G401 (cell line): ENCODE measurements around the gene DUSP8. TPM values are rescaled to one million over a fixed set of nuclear protein-coding genes. Genes with fewer than 3 reads are reported as not detected.

Experiments
- DNase-seq: peaks from one replicate; pipeline ENCODE4 v3.0.0-alpha.2; 2015; ENCODE audit warnings: low spot score
- in situ Hi-C: cut with HindIII; loops from 2 replicates; pipeline ENCODE4 v1.10.0; 2016; ENCODE audit warnings: low sequenced_read_pairs, mixed read lengths
- total RNA-seq: library from RNA; depleted of rRNA; stranded (reverse); fragments of >200 nt; shearing (Covaris generic); gene quantifications from 2 replicates; pipeline ENCODE4 v1.2.3, GENCODE V29; 2014

DUSP8 gene
- total RNA-seq, 1 experiment from 2014 or later: 8.9 TPM

DNA sequence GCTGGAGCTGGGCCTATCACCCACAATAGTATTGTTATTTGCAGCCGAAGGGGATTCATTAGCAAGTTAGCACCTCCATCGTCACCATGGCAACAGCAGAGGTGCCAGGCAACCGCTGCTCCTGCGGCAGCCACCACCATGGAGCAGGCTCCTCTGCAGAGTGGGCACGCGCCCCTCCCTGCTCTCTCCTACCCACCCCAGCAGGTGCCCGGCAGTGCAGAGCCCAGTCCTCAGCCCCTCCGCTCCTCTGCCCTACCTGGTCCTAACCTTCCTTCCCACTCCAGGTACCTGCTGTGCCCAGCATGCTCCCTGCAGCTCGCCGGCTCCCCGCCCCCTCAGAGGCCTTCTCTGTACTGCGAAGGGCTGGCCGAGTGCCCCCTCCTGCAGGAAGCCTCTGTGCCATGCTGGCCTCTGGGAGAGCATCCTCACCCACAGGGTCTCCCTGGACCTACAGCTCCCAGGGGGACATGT lies 3.6 kb downstream of the DUSP8 start:
- in situ Hi-C loops: no loop called here
- no peak for DNase-seq

DNA sequence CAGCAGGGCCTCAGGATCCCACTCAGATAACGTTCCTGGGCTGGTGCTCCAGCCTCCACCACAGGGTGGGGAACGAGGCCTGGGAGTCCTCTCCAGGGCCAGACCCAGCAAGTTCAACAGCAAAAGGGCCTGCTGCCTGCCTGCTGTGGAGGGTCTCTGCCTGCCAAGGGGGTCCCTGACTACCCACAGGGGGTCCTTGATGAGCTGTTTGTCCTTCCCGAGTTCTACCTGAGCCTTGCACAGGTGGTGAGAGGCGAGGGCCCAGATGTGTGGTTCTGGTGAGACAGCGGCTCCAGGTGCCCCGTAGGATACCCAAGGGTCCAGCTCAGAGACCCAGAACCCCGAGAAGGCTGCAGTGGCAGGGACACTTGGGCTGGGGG lies 4.4 kb downstream of the DUSP8 start:
- in situ Hi-C loops: no loop called here
- no peak for DNase-seq

DNA sequence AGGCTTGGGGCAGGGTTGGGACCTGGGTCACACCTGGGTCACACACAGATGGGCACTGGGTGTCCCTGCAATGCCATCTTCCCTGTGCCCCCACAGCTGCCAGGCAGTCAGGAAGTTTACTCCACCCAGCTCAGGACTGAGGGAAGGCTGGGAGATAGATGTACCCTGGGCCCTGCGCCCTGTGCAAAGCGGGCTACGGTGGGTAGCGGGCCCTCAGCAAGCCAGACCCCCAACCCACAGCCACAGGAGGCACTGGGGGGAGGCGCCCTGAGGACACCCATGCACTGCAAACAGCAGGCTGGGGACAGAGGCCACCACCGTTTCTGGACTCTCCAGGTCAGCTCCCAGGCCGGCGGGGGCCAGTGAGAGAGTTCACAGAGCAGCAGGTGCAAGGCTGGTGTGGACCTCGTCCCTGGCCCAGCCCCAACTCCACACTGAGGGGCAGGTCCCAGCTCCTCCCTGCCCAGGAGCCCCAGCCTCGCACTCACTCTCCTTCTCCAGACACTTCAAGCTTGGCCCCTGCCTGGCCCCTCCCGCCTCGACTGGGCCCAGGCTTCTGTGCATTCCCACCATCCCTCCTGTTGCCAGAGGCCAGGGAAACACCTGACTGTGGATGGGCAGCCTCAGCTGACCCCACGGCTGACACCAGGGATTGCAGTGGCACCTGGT lies 4.9 kb downstream of the DUSP8 start:
- no peak for DNase-seq
- in situ Hi-C loops: no loop called here

DNA sequence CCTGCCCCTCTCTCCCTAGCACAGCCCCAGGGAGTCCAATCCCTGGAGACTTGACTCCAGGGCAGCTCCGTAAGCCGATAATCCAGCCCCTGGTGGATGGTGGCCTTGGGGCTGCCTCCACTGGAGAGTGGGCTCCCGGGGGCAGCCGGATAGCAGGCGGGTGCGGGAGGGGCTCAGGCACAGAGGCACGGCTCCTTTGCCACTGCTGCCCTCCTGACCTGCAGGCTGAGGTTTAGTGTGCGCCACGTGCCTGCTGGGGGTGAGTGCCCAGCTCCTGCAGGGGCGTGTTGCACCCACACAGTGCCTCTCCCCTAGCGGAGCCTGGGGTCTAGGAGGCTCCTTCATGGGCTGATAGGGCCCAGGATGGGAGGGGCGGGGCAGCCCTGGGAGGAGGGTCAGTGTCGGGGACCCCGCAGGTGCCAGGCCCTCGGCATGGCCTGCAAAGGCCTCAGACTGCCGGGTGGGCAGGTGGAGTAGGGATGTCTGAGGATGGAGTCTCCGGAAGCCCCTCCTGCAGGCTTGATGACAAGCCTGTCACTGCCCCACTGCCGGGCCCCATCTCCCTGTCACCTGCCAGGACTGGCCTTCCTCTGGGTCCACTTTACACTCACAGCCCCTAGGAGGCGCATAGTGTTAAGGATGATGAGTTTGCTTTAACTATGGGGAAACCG lies 5.6 kb downstream of the DUSP8 start:
- in situ Hi-C loops: no loop called here
- no peak for DNase-seq

DNA sequence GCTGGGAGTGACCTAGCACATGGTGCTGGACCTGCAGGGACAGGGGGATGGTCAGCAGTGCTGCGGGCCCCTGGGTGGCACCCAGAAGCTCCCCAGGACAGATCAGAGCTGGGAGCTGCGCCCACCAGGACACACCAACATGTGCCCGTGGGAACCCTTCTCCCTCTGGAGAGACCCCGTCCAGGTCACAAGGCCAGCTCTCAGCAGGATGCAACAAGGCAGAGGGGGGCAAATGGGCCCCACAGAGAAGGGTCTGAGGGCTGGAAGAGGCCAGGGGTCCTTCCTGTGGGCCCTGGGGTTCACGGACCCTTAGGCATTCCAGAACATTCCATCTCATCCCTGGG lies 6.2 kb downstream of the DUSP8 start:
- in situ Hi-C loops: no loop called here
- no peak for DNase-seq

DNA sequence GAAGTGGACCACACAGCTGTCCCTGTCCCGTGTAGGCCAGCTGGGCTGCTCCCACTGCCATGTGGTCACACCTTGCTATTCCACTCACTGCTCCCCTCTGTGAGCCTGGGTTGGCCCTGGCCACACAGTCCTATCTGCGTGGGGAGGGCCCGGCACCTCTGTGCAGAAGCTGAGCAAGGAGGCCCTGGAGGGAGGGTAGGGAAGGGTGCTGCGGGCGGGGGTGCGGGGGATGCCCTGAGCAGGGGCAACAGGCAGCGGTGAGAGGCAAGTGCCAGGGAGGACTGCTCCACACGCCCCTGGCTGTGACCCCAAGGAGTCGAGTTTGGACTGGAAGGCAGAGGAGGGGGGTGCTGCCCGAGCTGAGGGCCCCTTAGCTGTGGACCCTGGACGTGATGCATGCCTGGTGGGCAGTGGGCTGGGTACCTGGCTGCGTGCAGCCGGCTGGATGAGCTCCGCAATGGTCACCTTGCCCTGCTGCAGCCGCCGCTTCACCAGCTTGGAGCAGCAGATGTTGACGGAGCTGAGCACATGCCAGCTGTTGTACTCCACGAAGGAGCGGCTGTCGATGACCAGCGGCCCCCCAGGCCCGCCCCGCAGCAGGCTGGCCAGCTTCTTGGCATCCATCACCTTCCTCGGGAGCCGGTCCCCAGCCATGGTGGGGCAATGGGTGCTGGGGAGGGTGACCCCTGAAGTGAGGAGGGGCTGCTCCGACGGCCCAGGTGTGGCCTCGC lies 6.7 kb downstream of the DUSP8 start:
- DNase-seq: no peak
- in situ Hi-C loops: no loop called here

DNA sequence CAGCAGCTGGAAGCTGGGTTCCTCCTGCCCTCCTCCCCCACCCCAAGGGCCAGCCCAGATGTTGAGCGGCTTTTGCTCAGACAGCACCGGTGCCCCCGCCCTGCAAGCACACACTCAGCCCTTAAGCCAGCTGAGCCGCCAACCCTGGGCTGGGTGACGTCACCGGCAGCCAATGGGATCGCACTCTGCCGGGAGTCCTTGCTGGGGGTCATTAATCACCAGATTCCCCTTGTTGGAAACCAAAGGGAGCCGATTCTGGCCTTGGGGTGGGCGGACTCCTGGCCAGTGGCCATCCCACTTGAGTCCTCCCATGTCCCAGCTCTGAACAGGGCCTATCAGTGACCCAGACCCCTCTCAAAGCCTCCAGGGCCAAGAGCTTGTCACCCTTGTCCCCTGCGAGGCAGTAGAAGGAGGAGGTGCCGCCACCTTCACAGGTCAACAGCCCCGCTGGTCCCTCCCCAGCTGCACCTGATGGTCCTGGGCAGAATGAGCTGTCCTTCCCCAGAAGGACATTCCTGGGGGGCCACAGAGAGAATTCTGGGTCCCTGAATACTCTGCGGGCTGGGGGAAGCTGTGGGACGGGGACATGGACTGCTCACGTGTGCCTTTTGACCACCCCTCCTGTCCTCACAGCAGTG lies 7.4 kb downstream of the DUSP8 start:
- in situ Hi-C loops: no loop called here
- peak; percentile 72 for DNase-seq

DNA sequence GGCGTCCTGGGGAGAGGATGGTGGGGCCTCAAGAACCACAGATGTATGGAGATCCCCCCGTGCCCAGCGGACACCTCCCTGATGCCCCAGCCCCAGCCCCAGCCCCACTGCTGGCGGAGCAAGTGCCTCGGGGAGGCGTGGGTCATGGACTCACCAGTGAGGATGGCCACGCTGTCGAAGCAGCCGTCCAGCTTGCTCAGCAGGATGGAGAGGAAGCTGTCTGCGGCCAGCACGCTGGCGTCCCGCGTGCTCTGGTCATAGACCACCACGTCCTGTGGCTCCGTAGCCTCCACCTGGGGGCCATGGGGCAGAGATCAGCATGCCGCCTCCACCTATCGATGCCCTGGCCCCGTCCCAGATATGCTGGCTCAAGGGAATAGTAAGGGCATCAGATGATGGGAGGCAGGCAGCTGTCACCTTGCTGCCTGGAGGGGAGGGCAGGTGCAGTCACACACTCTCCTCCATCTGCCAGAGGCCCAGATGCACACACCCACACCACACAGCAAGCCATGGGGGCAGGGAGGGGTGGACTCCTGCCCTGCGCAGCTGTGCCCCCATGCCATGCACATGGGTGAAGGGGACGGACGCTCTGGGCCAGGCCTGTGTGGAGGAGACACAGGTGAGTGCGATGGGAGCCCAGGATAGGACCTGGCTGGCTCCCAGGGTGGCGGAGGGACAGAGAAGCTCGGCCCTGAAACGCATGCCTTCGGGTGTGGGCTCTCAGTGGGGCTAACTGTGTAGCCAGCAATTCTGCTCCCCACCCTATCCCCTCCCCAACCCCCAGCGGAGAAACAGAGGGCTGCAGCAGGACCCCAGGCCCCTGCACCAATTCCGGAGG lies 8.2 kb downstream of the DUSP8 start:
- in situ Hi-C loops: no loop called here
- no peak for DNase-seq

DNA sequence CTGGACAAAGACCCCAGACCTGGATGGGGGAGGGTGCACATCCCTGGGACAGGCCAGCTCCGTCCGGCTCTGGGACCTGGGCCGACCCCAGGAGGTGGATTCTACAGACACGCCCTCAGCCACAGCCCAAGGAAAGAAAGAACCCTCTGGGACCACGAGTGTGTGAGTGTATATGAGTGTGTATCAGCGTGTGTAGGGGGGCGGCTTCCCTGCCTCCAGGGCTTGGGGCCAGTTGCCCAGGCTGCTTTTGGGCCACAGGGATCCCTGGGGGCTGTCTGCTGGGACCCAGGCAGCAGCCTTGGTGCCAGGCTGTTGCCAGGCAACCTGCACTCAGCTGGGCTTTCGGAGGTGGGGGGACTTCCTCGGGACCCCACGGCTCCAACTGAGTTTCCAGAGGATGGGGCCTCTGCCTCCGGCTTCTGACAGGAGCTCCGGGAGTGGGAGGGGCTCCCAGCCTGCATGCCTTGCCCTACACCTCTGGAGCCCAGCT lies 8.9 kb downstream of the DUSP8 start:
- DNase-seq: no peak
- in situ Hi-C loops: no loop called here

DNA sequence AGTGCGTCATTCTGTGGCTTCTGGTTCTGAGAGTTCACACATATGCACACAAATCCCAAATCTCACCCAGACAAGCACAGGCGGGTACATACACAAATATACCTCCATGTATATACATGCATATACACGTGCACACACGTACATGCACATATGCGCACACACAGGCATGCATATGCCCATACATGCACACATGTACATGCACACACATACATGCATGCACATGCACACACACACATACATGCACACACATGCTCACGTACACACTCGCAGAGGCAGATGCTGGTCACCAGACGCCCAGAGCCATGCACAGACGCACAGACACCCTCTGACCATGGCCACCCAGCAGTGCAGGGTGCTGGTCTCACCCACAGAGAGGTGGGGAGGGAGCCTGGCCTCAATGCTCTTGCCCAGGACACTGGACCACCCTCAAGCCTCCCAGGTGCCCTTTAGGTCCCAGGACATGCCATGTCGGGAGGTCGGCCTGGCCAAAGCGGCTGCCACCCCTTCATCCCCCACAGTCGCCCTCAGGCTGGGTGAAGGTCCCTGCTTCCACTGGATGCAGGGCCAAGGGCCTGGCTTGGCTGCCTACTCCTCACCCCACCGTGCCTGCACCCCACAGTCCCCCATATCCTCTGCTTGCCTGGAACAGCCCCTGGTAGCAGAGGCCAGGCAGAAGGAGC lies 9.5 kb downstream of the DUSP8 start:
- in situ Hi-C loops: no loop called here

DNA sequence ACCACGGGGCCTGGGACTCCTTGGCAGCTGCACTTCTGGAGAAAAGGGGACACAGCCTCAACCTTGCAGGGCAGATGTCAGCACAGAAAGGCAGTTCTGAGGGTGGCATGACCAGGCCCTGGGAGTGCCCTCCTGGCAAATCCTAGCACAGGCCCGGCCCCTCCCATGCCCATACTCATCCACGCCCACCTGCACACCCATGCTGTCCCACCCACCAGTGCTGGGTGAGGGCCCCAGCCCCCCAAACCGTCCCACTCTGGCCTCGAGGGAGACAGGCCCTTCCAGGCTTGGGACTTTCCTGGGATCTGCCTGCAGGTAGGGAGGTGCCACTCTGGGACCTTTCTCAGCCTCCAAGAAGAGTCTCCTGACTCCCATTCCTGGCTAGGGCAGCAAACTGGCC lies 10.1 kb downstream of the DUSP8 start:
- in situ Hi-C loops: no loop called here

More for the DNA sequence above, 9.5 kb downstream of the DUSP8 start:
- DNase-seq: no peak

DNA sequence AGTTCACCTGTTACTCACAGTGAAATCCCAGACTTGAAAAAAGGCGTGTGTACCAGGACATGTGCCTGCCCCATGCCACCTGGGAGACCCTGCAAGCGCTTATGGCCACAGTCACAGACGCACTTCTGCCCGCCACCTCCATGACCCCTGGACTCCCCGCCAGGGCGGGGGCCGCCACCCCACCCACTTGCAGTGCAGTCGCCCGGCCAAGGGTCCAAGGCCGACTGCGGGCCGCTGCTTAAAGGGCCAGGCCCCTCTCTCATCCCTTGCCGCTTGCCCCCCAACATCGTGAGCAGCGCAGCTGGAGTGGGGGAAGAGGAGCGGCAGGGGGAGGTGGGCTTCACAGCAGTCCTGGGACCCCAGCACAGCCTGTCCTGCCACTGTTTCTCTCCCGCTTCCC lies 10.8 kb downstream of the DUSP8 start:
- in situ Hi-C loops: no loop called here
- no peak for DNase-seq

More for the DNA sequence above, 10.1 kb downstream of the DUSP8 start:
- no peak for DNase-seq

DNA sequence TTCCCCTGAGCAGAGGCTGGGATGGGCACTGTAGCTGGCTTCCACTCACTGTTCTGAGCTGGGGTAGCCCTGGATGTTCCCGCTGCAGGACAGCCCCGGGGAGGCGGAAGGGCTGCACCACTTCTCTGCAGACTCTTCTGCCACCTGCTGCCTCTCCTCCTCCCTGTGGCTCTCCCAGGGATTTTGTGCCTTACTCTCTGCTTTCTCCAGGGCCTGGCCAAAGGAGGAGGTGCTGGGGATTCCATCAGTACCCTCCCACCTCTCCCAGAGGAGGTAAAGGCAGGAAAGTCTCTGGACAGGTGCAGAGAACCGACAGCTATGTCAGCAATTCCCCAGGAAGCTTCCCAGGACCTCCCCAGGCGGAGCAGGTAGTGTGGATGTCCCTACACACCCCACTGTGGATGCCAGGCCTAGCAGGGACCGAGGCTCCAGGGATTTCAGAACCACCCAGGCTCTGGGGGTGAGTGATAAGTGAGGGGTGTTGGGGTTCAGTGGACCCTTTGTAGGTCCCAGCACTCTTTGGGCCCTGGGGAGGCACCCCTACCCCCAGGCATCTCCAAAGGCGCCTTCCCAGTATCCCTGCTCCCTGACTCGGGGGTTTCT lies 11.3 kb downstream of the DUSP8 start:
- in situ Hi-C loops: no loop called here
- no peak for DNase-seq

DNA sequence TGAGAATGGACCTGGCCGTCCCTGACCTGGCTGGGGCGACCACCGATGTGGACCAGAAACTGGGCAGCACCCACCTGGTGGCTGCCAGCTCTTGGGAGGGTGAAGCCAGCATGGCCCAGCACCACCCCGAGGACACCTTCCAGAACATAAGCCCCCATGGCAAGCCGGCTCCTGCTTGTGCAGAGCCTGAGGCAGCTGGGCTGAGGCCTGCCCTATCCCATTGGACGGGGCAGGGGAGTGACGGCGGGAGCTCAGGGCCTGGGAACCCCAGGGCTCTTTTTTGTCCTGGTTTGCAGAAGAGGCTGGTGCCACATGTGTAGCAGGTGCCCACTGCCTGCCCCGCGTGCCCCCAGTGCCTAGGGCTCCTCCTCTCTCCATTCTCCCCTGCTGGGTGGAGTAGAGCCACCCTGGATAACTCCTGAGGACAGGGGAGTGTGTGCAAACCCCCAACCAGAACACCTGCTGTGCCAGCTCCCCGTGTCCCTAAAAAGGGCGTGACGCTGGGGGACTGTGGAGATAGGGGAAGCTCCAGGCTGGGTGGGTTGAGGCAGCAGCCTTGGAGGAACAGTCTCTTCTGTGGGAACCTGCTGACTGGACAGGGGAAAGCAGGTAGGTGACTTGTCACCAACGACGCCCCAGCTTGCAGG lies 11.9 kb downstream of the DUSP8 start:
- in situ Hi-C loops: no loop called here
- DNase-seq: no peak

DNA sequence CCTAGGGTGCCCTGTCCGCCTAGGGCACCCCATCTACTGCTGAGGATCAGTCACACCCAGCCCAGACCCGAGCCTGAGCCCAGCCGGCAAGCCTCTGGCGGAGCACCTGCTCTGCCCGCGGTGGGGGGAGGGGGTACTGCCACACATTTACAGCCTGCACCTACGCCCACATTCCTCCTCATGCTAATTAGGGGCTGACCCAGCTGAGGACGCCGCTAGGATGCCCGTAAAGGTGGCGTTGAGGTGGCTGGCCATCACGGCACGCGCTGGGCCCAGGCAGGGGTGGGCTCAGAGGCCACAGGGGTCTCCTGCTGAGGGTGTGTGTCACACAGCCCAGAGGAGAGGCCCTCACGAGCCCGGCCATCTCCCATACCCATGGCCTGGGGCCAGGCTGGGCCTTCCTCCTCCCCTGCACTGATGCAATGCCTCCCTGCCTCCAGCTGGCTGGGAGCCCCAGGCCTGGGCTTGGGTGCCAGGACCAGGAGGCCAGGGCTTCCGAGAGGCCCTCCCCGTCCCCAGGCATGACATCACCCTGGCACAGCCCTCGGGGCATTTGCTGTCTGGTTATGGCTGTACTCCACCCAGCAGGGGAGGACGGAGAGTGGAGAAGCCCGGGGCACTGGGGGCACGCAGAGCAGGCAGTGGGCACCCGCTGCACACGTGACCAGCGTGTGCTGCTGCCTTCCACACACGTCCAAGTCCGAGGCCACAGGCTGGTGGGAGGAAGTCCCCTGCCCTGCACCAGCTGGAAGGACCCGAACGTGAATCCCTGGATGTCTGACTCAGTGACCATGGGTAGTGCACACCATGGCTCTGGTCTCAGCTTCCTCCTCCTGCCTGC lies 12.7 kb downstream of the DUSP8 start:
- peak; percentile 96 for DNase-seq
- in situ Hi-C loops: no loop called here

DNA sequence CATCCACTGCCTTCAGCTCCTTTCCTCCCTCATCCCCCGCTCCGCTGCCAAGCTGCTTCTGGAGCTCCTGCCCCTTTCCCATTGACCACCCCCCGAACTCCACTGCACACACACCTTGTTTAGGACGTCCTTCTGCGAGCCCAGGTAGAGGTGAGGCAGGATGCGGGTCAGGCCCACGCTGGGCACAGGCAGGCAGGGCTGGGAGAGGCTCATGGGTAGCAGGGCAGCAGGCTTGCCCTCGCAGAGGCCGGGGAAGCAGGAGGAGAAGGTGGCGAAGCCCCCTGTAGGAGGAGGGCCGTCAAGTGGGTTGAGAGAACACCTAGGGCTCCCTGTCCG lies 13.3 kb downstream of the DUSP8 start:
- in situ Hi-C loops: no loop called here
- DNase-seq: peak; percentile 24
